ENCODE results near the gene CSRP3. TPM values are rescaled to one million over a fixed set of nuclear protein-coding genes. Genes with fewer than 3 reads are reported as not detected.

The CSRP3 gene
- not detected in 5 replicates for total RNA-seq (2022; extraction: Qiagen RNA extraction; ENCODE audit: low read depth)

DNA sequence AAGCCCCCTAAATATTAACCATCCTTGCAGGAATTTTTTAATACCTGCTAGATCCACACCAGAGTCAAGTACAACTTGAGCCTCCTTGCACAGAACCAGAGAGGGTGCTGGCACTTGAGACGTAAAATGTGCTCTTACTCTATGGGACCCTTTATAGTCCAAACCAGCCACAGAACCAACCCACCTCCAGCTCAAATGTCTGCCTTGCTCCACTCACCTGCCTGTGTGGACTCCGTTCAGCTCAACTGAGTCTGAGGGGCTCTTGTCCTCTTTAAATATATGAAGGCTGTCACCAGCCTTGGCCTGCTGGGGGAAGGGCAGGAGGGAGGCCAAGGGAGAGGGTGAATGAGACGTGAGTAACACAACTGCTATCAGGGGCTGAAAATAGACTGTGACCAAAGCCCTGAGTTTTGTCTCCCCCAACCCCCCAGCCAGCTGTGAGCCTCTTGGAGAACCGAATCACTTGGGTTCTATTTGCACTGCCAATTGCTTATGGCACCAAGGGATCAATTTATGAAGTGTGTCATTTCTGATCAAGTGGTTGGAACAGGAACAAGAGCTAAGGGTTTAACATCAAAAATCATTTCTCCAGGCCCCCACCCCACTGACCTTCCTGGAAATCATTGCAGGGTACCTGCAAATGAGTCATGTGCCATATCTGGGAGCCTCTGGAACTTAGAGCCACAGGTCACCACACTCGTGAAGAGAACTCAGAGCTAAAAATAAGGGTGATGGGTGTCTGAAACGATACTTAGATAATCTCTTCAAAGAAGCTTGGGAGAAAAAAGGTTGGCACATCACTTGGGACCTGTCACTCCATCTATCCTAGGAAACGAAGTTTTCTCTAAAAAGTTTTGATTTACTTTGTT lies at the start of gene CSRP3:
CSRP3 (minus strand) TSS at position 247 of the 869 bp plus-strand sequence. CDS start 9,535 bp downstream, outside the sequence.

GRCh38 chr11:19240420-19241259 lies 38.9 kb upstream of the CSRP3 start, which contains the start of gene E2F8:
E2F8 (minus strand) TSS chr11:19240945; CDS start chr11:19240121, 824 bp downstream.

Other genes with a start within 250 kb of the CSRP3 start
- gene MRGPRX2, start 141.3 kb downstream of the CSRP3 start, total RNA-seq (2022; extraction: Qiagen RNA extraction; ENCODE audit: low read depth) = not detected in 5 replicates
- 15.2 to 18.2 TPM (median 16.9 TPM) in 5 replicates for gene ZDHHC13, start 84.8 kb downstream of the CSRP3 start, total RNA-seq (2022; extraction: Qiagen RNA extraction; ENCODE audit: low read depth)
- 5.6 to 7.0 TPM (median 6.2 TPM) in 5 replicates for gene E2F8, start 39.0 kb upstream of the CSRP3 start, total RNA-seq (2022; extraction: Qiagen RNA extraction; ENCODE audit: low read depth)

Data from A549 treated with GW870086 at 1 μM for 4 hours (cell line).